Cardiac muscle cell (in vitro differentiated cells and primary cell): Measurements from ENCODE around the gene RAP1GAP. TPM values are rescaled to one million over a fixed set of nuclear protein-coding genes. Genes with fewer than 3 reads are reported as not detected.

Experiments used
- DNase-seq, 2 donors: peaks; one replicate each; pipeline versions ENCODE4 v3.0.0 to v3.0.0-alpha.2; 2010 to 2017; ENCODE audit warnings: low read depth in 1 of 2, low spot score in 1 of 2
- H3K27ac ChIP-seq: fragments of 200-600 bp; sonication (generic); 2 replicates; pipeline ENCODE4 v1.5.1; 2016
- H3K27me3 ChIP-seq: fragments of 200-600 bp; sonication (generic); 2 replicates; pipeline ENCODE4 v1.6.0; 2016; ENCODE audit warnings: control low read depth
- H3K36me3 ChIP-seq: fragments of 200-600 bp; sonication (generic); 2 replicates; pipeline ENCODE4 v1.5.1; 2016; ENCODE audit warnings: control low read depth
- H3K4me1 ChIP-seq: fragments of 200-600 bp; sonication (generic); 2 replicates; pipeline ENCODE4 v1.8.1; 2017; ENCODE audit warnings: low read depth, mild to moderate bottlenecking, mixed run types
- H3K4me3 ChIP-seq: fragments of 200-600 bp; sonication (generic); 2 replicates; pipeline ENCODE4 v1.5.1; 2016; ENCODE audit warnings: mild to moderate bottlenecking
- H3K9me3 ChIP-seq: fragments of 200-600 bp; sonication (generic); 2 replicates; pipeline ENCODE4 v1.5.1; 2017; ENCODE audit warnings: low read depth, mild to moderate bottlenecking, control low read depth
- polyA plus RNA-seq: library from polyadenylated mRNA; unstranded; fragments of >200 nt; fragmentation: Nextera tagmentation; extraction: Ambion mirVana; gene quantifications from 2 replicates; pipeline ENCODE4 v1.2.1, GENCODE V29; 2016
- total RNA-seq: library from RNA; depleted of rRNA; stranded (reverse); fragments of >200 nt; gene quantifications from 2 replicates; pipeline ENCODE4 v1.2.3, GENCODE V29; 2016
- TF ChIP-seq, protein P1 (sequence below): IDR thresholded peaks from 2 replicates; pipeline ENCODE4 v1.5.1; 2012; ENCODE audit warnings: low read depth, mild to moderate bottlenecking, low read length

RAP1GAP gene
- total and polyA plus RNA-seq, 2 experiments from 2014 or later: 5.8 to 7.4 TPM

DNA sequence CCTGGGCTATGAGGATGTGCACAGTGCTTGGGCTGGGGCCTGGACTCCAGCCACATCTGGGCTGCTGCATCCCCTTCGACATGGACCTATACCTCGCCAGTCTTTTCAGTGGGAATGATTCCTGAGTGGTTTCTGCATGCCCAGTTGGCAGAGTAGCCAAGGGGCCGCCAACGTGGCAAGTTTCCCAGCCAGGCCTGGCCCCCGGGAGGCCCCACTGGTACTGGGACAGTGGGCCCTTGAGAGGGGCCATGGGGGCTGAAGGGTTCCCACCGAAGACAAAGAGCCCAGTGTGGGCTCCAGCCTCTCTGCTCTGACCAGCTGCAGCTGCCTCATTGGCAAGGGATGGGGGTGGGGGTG is 15.4 kb downstream of the RAP1GAP start:
- peaks cover 16% of the 10 kb centered on the region for H3K27me3 ChIP-seq
- no peaks in the 10 kb centered on the region for H3K4me1 ChIP-seq
- no peaks in the 10 kb centered on the region for H3K9me3 ChIP-seq
- TF ChIP-seq, protein P1, sequence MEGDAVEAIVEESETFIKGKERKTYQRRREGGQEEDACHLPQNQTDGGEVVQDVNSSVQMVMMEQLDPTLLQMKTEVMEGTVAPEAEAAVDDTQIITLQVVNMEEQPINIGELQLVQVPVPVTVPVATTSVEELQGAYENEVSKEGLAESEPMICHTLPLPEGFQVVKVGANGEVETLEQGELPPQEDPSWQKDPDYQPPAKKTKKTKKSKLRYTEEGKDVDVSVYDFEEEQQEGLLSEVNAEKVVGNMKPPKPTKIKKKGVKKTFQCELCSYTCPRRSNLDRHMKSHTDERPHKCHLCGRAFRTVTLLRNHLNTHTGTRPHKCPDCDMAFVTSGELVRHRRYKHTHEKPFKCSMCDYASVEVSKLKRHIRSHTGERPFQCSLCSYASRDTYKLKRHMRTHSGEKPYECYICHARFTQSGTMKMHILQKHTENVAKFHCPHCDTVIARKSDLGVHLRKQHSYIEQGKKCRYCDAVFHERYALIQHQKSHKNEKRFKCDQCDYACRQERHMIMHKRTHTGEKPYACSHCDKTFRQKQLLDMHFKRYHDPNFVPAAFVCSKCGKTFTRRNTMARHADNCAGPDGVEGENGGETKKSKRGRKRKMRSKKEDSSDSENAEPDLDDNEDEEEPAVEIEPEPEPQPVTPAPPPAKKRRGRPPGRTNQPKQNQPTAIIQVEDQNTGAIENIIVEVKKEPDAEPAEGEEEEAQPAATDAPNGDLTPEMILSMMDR: no peak
- no peaks in the 10 kb centered on the region for H3K36me3 ChIP-seq
- H3K4me3 ChIP-seq: no peak overlapping the region
- DNase-seq: no peak
- H3K27ac ChIP-seq: no peak overlapping the region

- Histone ChIP-seq H3K4me1 (no peaks in the 10 kb centered on the region), H3K36me3 (no peaks in the 10 kb centered on the region), H3K4me3 (no peak overlapping the region), H3K9me3 (no peaks in the 10 kb centered on the region), H3K27ac (no peak overlapping the region), H3K27me3 (peaks cover 16% of the 10 kb centered on the region)
- TF ChIP-seq, protein P1: no peak
- no peak for DNase-seq
Observed at GRCh38 chr1:21652937-21653743, 16.0 kb downstream of the RAP1GAP start.

- Histone ChIP-seq H3K27me3 (peaks cover 16% of the 10 kb centered on the region), H3K9me3 (no peaks in the 10 kb centered on the region), H3K4me3 (peak overlapping the region; percentile 15), H3K27ac (no peak overlapping the region), H3K4me1 (no peaks in the 10 kb centered on the region), H3K36me3 (no peaks in the 10 kb centered on the region)
- DNase-seq: no peak
- TF ChIP-seq, protein P1: no peak
Observed at GRCh38 chr1:21652101-21652936, 16.8 kb downstream of the RAP1GAP start.

- no peaks in the 10 kb centered on the region for H3K4me1 ChIP-seq
- H3K27me3 ChIP-seq: peaks cover 16% of the 10 kb centered on the region
- TF ChIP-seq, protein P1: no peak
- no peak overlapping the region for H3K27ac ChIP-seq
- no peaks in the 10 kb centered on the region for H3K36me3 ChIP-seq
- H3K9me3 ChIP-seq: no peaks in the 10 kb centered on the region
- DNase-seq: peak; percentile 46 to 73
- peak overlapping the region; percentile 34 for H3K4me3 ChIP-seq
Observed at GRCh38 chr1:21651214-21652042, 17.7 kb downstream of the RAP1GAP start.

DNA sequence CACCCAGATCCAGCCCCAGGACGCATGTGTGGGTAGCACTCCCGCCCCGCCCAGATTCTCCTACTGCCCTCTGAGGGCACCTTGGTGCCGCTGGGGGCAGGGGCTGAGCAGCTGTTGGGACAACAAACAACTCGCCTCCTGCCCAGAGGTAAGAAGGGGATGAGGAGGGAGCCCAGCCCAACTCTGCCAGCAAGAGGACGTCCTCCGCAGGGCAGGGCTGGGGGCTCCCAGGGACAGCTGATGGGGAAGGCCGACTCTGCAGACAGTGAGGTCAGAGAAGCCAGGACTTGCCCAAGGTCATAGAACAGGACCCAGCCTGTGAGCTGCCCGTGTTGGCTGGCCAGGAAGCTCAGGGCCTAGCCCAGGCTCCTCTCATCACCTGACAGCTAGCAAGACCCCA is 18.8 kb downstream of the RAP1GAP start:
- Histone ChIP-seq H3K4me3 (no peak overlapping the region), H3K9me3 (no peaks in the 10 kb centered on the region), H3K27me3 (peaks cover 16% of the 10 kb centered on the region), H3K4me1 (no peaks in the 10 kb centered on the region), H3K27ac (no peak overlapping the region), H3K36me3 (no peaks in the 10 kb centered on the region)
- DNase-seq: no peak
- TF ChIP-seq, protein P1: no peak
